Calu3 (cell line): ENCODE data around the gene SERTAD4. TPM values are rescaled to one million over a fixed set of nuclear protein-coding genes. Genes with fewer than 3 reads are reported as not detected.
A peak's percentile ranks its signal among the peaks of the same experiment; 100 is the strongest.

Source experiments
- BruUV-seq: library from RNA; stranded (reverse); fragments of 400-500 nt; replicated peaks from 2 replicates; lab custom pipeline; 2021; lab: Mats Ljungman, UMichigan
- CTCF ChIA-PET: fragments of 300-600 bp; sonication (Branson Sonifier 250); formaldehyde crosslinking; loops from one replicate; lab custom pipeline; 2022; ENCODE audit warnings: antibody characterized with exemption; lab: Charles Lee
- DNase-seq: peaks from one replicate; pipeline ENCODE4 v3.0.0; 2022
- H3K27ac Mint-ChIP-seq: one replicate; pipeline ENCODE4 v1.8.0; 2022; ENCODE audit warnings: mixed read lengths; ENCODE audit not compliant: unreplicated experiment
- H3K27me3 Mint-ChIP-seq: one replicate; pipeline ENCODE4 v1.8.0; 2022; ENCODE audit warnings: mixed read lengths; ENCODE audit not compliant: unreplicated experiment
- H3K36me3 Mint-ChIP-seq: one replicate; pipeline ENCODE4 v1.8.0; 2022; ENCODE audit warnings: mild to moderate bottlenecking, moderate library complexity, mixed read lengths; ENCODE audit not compliant: insufficient read depth, unreplicated experiment
- H3K4me1 Mint-ChIP-seq: one replicate; pipeline ENCODE4 v1.8.0; 2022; ENCODE audit warnings: mild to moderate bottlenecking, low read depth, mixed read lengths; ENCODE audit not compliant: unreplicated experiment
- H3K4me3 Mint-ChIP-seq: one replicate; pipeline ENCODE4 v1.8.0; 2022; ENCODE audit warnings: mild to moderate bottlenecking, low read depth, moderate library complexity, mixed read lengths; ENCODE audit not compliant: unreplicated experiment
- H3K9me3 Mint-ChIP-seq: one replicate; pipeline ENCODE4 v1.8.0; 2022; ENCODE audit warnings: low read depth, mixed read lengths; ENCODE audit not compliant: unreplicated experiment
- intact Hi-C: fragments of 100-400 bp; cut with micrococcal nuclease; formaldehyde crosslinking; loops from one replicate; pipeline ENCODE4 v1.10.0; 2022; ENCODE audit not compliant: unreplicated experiment
- total RNA-seq: library from RNA; stranded (reverse); gene quantifications from 2 replicates; pipeline ENCODE4 v1.2.3, GENCODE V29; 2022
- TF ChIP-seq, protein P1 (sequence below): fragments of 200-600 bp; IDR thresholded peaks from one replicate; pipeline ENCODE4 v1.8.0; 2022; ENCODE audit warnings: antibody characterized with exemption; ENCODE audit not compliant: unreplicated experiment

SERTAD4 gene
- total RNA-seq, 1 experiment from 2014 or later = 14.7 TPM

DNA sequence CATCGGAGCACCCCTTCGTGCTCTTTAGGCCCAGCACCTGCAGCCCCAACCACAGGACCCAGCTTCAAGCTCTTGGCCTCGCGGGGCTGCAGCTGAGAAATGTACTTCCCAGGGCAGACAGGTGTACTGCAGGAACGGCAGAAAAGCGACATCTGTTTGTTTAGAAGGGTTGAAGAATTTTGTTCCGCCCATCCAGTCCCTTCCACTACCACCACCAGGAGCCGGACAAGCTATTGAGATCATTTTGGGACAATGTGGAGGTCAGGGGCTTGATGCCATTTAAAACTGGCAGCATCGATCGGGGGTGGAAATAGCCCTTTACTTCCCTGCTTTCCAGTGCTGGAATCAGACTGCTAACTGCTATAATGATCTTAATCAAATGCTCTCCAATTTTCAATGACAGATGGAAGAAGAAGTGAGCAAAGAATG, 1.7 kb downstream of the SERTAD4 start:
- Mint-ChIP-seq H3K27ac (peak overlapping the region; percentile 20), H3K4me1 (peaks cover 35% of the 10 kb centered on the region), H3K36me3 (peaks cover 35% of the 10 kb centered on the region), H3K27me3 (no peaks in the 10 kb centered on the region), H3K4me3 (peak overlapping the region; percentile 74), H3K9me3 (no peaks in the 10 kb centered on the region)
- TF ChIP-seq, protein P1, sequence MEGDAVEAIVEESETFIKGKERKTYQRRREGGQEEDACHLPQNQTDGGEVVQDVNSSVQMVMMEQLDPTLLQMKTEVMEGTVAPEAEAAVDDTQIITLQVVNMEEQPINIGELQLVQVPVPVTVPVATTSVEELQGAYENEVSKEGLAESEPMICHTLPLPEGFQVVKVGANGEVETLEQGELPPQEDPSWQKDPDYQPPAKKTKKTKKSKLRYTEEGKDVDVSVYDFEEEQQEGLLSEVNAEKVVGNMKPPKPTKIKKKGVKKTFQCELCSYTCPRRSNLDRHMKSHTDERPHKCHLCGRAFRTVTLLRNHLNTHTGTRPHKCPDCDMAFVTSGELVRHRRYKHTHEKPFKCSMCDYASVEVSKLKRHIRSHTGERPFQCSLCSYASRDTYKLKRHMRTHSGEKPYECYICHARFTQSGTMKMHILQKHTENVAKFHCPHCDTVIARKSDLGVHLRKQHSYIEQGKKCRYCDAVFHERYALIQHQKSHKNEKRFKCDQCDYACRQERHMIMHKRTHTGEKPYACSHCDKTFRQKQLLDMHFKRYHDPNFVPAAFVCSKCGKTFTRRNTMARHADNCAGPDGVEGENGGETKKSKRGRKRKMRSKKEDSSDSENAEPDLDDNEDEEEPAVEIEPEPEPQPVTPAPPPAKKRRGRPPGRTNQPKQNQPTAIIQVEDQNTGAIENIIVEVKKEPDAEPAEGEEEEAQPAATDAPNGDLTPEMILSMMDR = no peak
- DNase-seq = no peak
- TSS peak; percentile 42 for BruUV-seq
- intact Hi-C loops = loop anchor here (5.0 kb wide), 2 partner anchors 78 to 82 kb away; no protein-coding TSS in a partner anchor
- CTCF ChIA-PET = interaction anchor here (0.6 to 1.6 kb wide), 8 partner anchors 12 to 91 kb away, joined by 3 to 13 read pairs (median 4); no protein-coding TSS in a partner anchor

DNA sequence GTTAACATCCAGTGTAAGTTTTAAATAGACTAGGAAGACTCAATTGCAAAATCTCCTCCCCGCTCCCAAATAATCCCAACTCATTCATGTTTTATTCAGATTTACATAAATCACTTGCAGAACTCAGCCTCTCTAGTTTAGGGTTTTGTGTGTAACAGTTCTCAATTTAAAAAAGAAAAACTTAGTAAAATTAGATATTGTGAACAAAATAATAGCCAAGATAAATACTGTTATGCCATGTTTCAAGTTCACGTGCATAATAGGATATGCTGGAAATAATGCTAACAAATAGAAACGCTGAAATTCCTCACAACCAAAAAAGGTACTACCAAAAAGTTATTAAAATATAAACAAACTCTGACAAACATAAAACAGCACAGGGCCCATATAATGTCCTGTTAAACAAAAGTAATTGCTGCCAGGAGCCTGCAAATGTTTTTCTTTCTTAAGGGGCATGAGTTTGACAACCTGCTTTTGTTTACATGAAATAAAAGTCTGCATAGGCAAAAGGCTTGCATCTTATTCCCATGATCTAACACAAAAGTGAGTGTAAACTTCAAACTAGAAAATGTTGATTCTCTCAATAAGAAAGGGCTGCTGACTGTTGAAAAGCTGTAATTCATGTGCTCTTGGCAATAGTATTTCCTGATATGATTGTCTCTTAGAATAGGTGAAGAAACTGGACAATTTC, 2.9 kb downstream of the SERTAD4 start:
- Mint-ChIP-seq H3K4me1 (peaks cover 47% of the 10 kb centered on the region), H3K27me3 (no peaks in the 10 kb centered on the region), H3K27ac (no peak overlapping the region), H3K4me3 (no peak overlapping the region), H3K9me3 (no peaks in the 10 kb centered on the region), H3K36me3 (peaks cover 42% of the 10 kb centered on the region)
- TF ChIP-seq, protein P1 = no peak
- intact Hi-C loops = loop anchor here (5.0 kb wide), 1 partner anchor 57 kb away; no protein-coding TSS in a partner anchor
- no peak for DNase-seq
- BruUV-seq = no TSS peak
- CTCF ChIA-PET = no interaction called here

GRCh38 chr1:210236386-210236839, 3.8 kb downstream of the SERTAD4 start:
- Mint-ChIP-seq H3K4me1 (peaks cover 49% of the 10 kb centered on the region), H3K27me3 (no peaks in the 10 kb centered on the region), H3K9me3 (no peaks in the 10 kb centered on the region), H3K36me3 (peaks cover 42% of the 10 kb centered on the region), H3K27ac (no peak overlapping the region), H3K4me3 (no peak overlapping the region)
- DNase-seq = no peak
- TF ChIP-seq, protein P1 = no peak
- intact Hi-C loops = loop anchor here (5.0 kb wide), 1 partner anchor 56 kb away; no protein-coding TSS in a partner anchor
- CTCF ChIA-PET = no interaction called here
- no TSS peak for BruUV-seq

- H3K4me1 Mint-ChIP-seq = peaks cover 49% of the 10 kb centered on the region
- no peaks in the 10 kb centered on the region for H3K9me3 Mint-ChIP-seq
- intact Hi-C loops = loop anchor here (5.0 kb wide), 1 partner anchor 55 kb away; no protein-coding TSS in a partner anchor
- H3K27ac Mint-ChIP-seq = no peak overlapping the region
- no peak overlapping the region for H3K4me3 Mint-ChIP-seq
- CTCF ChIA-PET = no interaction called here
- H3K36me3 Mint-ChIP-seq = peaks cover 41% of the 10 kb centered on the region
- TF ChIP-seq, protein P1 = no peak
- no peaks in the 10 kb centered on the region for H3K27me3 Mint-ChIP-seq
- DNase-seq = no peak
- BruUV-seq = no TSS peak
Observed at GRCh38 chr1:210236840-210237409, 4.3 kb downstream of the SERTAD4 start.
